HL-60 (cell line): Measurements from ENCODE around the gene SLC13A2.

Experiments used
- DNase-seq, 2 experiments: peaks; one replicate each; pipeline ENCODE4 v3.0.0-alpha.2; 2010 to 2020; ENCODE audit warnings: low read depth in 1 of 2, low spot score in 1 of 2
- H3K27ac ChIP-seq: fragments of 250-450 bp; sonication (Bioruptor Pico); replicated peaks from 2 replicates; pipeline ENCODE4 v1.5.1; 2020; ENCODE audit warnings: mild to moderate bottlenecking, moderate library complexity
- H3K27me3 ChIP-seq: fragments of 250-450 bp; sonication (Bioruptor Pico); 2 replicates; pipeline ENCODE4 v1.5.1; 2021; ENCODE audit warnings: mild to moderate bottlenecking, moderate library complexity; ENCODE audit not compliant: insufficient read depth, poor library complexity, severe bottlenecking
- H3K4me3 ChIP-seq: replicated peaks from 2 replicates; pipeline ENCODE4 v1.5.1; 2011; ENCODE audit warnings: mild to moderate bottlenecking, control low read depth, low read length; ENCODE audit not compliant: insufficient read depth
- CTCF ChIP-seq: IDR thresholded peaks from one replicate; pipeline ENCODE4 v1.5.1; 2011; ENCODE audit warnings: low read length, control low read depth, inconsistent platforms; ENCODE audit not compliant: insufficient read depth
- GABPA ChIP-seq: IDR thresholded peaks from 2 replicates; pipeline ENCODE4 v1.6.1; 2012; ENCODE audit warnings: low read depth
- POLR2AphosphoS5 ChIP-seq: IDR thresholded peaks from 2 replicates; pipeline ENCODE4 v1.6.1; 2012; ENCODE audit warnings: low read depth
- REST ChIP-seq: IDR thresholded peaks from 2 replicates; pipeline ENCODE4 v1.6.1; 2012; ENCODE audit warnings: low read depth; ENCODE audit not compliant: insufficient replicate concordance
- SPI1 ChIP-seq: IDR thresholded peaks from 2 replicates; pipeline ENCODE4 v1.6.1; 2012; ENCODE audit warnings: low read depth, mild to moderate bottlenecking, borderline replicate concordance

SLC13A2 gene

GRCh38 chr17:28460901-28461300, 12.5 kb upstream of the SLC13A2 start:
- DNase-seq = no peak
- Histone ChIP-seq H3K4me3 (no peak overlapping the region), H3K27ac (no peak overlapping the region), H3K27me3 (no peaks in the 10 kb centered on the region)
- TF ChIP-seq POLR2AphosphoS5 (no peak), CTCF (no peak), REST (no peak), SPI1 (no peak), GABPA (no peak)

GRCh38 chr17:28466001-28466400, 7.4 kb upstream of the SLC13A2 start:
- H3K27me3 ChIP-seq = peaks cover 8% of the 10 kb centered on the region
- H3K27ac ChIP-seq = no peak overlapping the region
- DNase-seq = no peak
- no peak for TF ChIP-seq REST
- TF ChIP-seq CTCF = no peak
- TF ChIP-seq GABPA = no peak
- no peak for TF ChIP-seq SPI1
- TF ChIP-seq POLR2AphosphoS5 = no peak
- no peak overlapping the region for H3K4me3 ChIP-seq

GRCh38 chr17:28466521-28467048, 6.9 kb upstream of the SLC13A2 start:
- DNase-seq = no peak
- Histone ChIP-seq H3K27ac (no peak overlapping the region), H3K27me3 (peaks cover 8% of the 10 kb centered on the region), H3K4me3 (no peak overlapping the region)
- TF ChIP-seq SPI1 = no peak
- TF ChIP-seq REST = no peak
- TF ChIP-seq POLR2AphosphoS5 = no peak
- no peak for TF ChIP-seq CTCF
- TF ChIP-seq GABPA = no peak
